ENCODE results near the gene SLC25A29.
"Not testable (repeated sequence)": the region's sequence is repeated elsewhere in the genome, so short reads cannot be mapped to it uniquely, and the experiment has no call there.

SLC25A29 gene

DNA sequence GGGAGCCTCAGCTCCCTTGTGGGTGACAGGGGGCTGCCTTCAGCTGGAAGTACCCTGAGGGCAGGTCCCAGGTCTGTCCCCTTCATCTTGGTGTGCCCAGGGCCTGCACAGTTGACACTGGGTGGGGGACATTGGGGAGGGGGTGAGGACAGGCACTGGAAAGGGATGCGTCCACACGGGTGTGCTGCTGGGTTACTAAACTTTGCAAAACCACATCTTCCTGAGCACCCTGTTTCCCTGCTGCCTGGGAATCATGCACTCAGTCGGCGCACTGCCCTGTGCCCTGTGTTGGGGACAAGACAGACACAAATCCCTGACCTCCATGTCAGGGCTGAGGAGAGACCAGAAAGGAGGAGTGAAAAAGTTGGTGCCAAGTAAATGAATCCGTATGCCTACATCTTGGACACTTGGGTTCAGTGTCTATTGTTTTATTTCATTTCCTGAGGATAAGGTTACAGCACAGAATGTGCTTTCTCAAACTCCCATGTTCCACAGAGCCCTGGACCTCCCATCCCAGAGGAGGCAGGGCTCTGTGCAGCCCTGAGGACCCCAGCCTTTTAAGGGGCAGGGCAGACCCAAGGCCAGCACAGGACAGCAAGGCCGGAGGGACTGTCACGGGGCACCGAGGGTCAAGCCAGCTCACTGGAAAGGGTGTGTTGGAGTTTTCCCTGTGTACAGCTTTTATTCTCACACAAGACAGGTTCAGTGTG is 2.9 kb upstream of the SLC25A29 start:
- DNase-seq = no peak

GRCh38 chr14:100308427-100308792 is 2.2 kb upstream of the SLC25A29 start:
- not testable (repeated sequence) for DNase-seq

GRCh38 chr14:100307766-100308426 is 1.7 kb upstream of the SLC25A29 start:
- DNase-seq = no peak

GRCh38 chr14:100306998-100307765 is 938 bp upstream of the SLC25A29 start:
- no peak for DNase-seq

GRCh38 chr14:100305324-100306100 is 732 bp downstream of the SLC25A29 start:
- DNase-seq = peak; percentile 29

DNA sequence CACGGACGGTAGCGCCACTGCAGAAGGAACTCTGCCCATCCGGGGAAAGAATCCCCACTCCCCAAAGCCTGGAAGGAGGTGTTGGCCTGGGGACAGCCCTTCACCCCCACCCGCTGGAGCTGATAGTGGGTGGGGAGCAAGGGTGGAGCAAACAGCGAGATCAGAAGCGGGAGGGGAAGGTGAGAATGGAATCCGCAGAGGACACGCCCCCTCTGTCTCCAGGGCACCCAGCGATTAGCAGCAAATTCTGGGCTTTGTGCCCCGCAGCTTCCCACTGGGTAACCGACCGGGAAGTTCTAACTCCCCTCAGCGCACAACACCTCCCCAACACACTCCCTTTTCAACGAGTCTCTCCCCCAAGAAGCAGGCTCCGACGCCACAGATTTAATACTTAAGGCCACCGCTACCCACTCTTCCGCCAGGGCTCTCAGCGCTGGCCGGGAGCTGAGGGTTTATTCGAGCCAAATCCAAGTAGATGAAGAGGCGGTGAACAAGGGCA is 1.4 kb downstream of the SLC25A29 start:
- no peak for DNase-seq

GRCh38 chr14:100303925-100304324 is 2.3 kb downstream of the SLC25A29 start:
- DNase-seq = no peak

GRCh38 chr14:100303179-100303578 is 3.1 kb downstream of the SLC25A29 start:
- no peak for DNase-seq

- DNase-seq = no peak
Observed at GRCh38 chr14:100302616-100303015, 3.6 kb downstream of the SLC25A29 start.

DNA sequence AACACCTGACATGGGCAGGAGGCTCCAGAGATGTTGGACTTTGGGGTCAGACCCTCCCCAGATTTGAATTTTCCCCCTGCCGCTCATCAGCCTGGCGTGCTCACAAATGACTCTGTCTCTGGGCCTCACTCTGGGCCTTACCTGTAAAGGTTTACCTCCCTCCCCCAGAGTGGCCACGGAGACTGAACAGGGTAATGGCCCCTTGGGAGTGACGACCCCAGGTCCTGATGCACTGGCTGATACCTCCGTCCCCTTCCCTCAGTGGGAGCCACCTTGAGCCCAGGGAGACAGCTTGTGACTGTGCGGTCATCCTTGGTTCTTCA is 7.0 kb downstream of the SLC25A29 start:
- no peak for DNase-seq

- DNase-seq = no peak
Observed at GRCh38 chr14:100298551-100299237, 7.5 kb downstream of the SLC25A29 start.

DNA sequence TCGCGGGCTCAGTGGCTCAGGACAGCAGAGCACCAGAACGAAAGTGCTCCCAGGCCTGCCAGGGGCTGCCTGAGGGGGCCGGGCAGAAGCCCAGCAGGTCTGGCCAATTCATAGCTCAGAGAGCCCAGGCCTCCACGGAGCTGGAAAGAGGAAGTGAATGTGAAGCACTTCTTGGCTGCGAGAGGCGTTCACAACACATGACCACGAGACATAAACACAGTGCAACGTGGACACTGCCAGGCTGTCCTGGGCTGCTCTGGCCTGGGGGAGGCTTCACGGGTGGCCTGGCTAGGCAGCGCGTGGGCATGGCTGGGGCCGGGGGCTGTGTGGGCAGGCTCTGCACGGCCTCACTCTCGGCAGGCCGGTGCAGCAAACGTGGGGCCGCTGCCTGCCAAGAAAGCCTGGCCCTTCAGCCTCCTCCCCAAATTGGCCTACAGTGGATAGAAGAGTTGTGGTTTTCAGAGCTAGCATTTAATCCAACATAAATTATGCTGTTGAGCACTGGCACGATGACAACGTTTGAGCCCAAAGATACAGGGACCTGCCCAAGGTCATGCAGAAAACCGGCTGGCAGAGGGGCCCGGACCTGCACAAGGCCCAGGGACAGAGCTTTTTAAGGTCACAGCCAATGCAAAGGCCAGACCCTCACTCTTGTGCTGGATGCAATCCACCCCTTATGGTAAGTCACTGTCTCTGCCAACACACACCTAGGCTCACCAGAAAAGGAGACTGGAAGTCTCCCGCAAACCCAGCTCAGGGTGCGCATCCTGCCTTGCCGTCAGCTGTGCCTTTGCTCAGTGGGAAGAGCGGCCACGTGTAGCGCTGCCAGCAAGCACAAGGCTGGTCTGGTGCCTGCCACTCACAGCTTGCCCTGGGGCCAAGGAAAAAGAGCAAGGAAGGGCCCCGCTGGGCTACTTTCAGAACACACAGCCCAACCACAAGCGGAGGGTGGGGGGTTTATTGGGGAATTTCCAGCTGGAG is 8.6 kb downstream of the SLC25A29 start:
- DNase-seq = no peak

GRCh38 chr14:100296729-100297128 is 9.5 kb downstream of the SLC25A29 start:
- DNase-seq = not testable (repeated sequence)

GRCh38 chr14:100296106-100296651 is 10.1 kb downstream of the SLC25A29 start:
- DNase-seq = no peak

DNA sequence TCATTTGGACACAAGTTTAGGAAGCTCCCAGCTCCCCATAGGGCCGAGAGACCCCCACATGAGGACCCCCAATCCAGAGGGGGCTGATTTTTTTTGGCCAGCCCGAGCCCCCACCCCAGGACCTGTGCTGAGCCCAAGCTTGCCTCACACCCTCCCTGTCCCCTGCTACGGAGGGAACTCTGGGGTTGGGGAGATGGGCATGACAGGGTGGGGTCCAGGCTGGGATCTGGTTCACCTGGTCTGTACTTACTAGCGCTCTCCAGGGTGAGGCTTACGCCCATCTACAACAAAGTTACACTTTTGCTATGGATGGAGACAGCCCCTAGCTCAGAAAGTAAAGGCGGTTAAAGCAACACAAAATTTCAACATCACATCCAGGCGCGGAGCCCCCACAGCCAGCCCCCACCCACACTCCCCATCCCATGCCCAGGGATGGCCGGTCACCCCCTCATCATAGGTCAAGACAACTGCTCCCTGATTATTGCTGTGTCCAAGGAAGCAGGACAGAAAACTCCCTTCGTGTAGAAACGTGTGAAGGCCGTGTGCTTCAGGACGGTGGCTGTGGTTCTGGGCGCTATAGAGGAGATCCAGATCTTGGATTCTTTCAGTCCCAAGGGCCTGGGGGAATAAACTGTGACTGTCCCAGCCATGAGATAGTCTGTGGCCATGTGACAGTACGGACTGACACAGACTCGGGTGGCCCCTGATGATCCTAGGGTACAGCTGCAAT is 10.7 kb downstream of the SLC25A29 start:
- no peak for DNase-seq

DNA sequence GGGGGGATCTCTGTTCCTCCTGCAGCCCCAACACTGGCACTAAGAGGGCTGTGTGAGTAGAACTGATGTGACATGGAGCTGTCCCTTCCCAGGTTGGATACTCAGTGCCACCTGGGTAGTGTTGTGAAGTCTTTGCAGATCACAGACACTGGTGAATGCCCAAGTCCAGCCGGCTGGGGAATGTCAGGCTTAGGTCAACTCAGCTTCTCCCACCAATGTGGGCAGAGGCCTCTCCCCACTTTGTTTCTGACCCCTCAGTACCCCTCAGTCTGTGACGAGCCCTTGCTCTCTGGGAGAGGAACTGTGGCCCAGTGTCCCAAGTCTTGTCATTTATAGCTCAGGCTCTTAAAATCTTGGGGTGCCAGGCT is 11.3 kb downstream of the SLC25A29 start:
- no peak for DNase-seq

DNA sequence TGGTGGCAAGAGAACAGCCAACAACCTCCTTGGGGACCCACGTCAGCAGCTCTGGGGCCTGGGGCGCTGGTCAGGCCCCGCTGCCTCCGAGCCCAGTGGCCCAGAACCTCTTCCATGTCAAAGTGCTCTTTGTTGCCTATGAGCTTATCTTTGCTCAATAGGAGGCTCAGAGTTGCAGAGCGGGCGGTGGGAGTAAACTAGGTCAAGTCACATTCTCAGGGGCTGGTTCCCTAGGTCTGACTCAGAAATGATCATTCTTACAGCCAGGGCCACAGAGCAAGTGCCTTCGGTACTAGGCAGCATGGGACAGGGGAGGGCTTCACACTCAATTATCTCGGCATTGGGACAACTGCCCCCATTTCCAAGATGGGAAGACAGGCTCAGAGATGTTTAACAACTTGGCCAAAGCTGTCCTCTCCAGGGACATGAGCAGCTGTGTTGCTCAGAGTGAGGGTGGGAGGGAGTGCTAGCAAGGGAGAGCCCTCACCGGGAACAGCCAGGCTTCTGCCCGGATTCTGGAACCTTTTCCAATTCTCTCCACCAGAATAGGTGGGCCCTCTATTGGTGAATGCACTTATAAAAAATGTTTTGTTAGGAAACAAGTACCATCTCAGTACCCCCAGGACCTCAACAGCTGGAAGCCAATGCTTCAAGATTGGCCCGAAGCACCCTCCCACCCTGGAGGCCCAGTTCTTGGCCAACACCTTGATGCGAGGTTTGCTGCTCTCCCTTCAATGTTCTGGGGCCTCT is 11.9 kb downstream of the SLC25A29 start:
- DNase-seq = no peak

GRCh38 chr14:100293497-100294212 is 12.6 kb downstream of the SLC25A29 start:
- DNase-seq = no peak

Measured in activated CD4-positive, alpha-beta T cell treated with anti-CD3 and anti-CD28 coated beads for 1 hour (primary cell).